NB4 (cell line): ENCODE results near the gene UST.

Experiments
- DNase-seq: peaks from one replicate; pipeline ENCODE4 v3.0.0; 2010; ENCODE audit warnings: low read depth
- H3K4me3 ChIP-seq: one replicate; pipeline ENCODE4 v1.5.1; 2011; ENCODE audit warnings: mild to moderate bottlenecking, low read depth, low read length, moderate library complexity
- MYC ChIP-seq: IDR thresholded peaks from 2 replicates; pipeline ENCODE4 v1.6.1; 2011; ENCODE audit warnings: low read depth, low read length
- POLR2A ChIP-seq: IDR thresholded peaks from 2 replicates; pipeline ENCODE4 v1.6.1; 2011; ENCODE audit warnings: mild to moderate bottlenecking; ENCODE audit not compliant: insufficient read length; ENCODE audit errors: extremely low read depth
- TF ChIP-seq, protein P1 (sequence below): IDR thresholded peaks from 2 replicates; pipeline ENCODE4 v1.6.1; 2011; ENCODE audit warnings: low read depth, low read length
- TF ChIP-seq, protein P2 (sequence below): IDR thresholded peaks from one replicate; pipeline ENCODE4 v1.5.1; 2012; ENCODE audit warnings: low read depth, low read length

UST gene

DNA sequence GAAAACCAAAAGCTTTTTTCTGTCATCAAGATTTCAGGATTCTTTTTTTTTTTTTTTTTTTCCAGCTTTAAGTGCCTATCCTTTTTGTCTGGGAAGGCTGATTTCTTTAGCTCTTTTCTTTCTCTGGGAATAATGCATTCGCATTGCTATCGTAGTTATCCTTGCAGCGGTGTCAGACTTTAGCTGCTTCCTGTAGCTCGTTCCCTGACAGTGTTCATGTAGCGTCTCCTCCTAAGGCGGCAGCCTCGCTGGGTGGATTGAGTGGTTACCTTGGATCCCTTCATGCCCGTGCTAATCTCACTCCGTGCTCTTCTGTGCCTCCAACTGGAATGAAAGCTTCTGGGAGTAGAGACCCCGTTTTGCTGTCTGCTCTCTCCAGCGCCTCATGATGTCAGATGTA lies 43.1 kb downstream of the UST start:
- TF ChIP-seq MYC (no peak), POLR2A (no peak)
- TF ChIP-seq, protein P1, sequence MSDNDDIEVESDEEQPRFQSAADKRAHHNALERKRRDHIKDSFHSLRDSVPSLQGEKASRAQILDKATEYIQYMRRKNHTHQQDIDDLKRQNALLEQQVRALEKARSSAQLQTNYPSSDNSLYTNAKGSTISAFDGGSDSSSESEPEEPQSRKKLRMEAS = no peak
- TF ChIP-seq, protein P2, sequence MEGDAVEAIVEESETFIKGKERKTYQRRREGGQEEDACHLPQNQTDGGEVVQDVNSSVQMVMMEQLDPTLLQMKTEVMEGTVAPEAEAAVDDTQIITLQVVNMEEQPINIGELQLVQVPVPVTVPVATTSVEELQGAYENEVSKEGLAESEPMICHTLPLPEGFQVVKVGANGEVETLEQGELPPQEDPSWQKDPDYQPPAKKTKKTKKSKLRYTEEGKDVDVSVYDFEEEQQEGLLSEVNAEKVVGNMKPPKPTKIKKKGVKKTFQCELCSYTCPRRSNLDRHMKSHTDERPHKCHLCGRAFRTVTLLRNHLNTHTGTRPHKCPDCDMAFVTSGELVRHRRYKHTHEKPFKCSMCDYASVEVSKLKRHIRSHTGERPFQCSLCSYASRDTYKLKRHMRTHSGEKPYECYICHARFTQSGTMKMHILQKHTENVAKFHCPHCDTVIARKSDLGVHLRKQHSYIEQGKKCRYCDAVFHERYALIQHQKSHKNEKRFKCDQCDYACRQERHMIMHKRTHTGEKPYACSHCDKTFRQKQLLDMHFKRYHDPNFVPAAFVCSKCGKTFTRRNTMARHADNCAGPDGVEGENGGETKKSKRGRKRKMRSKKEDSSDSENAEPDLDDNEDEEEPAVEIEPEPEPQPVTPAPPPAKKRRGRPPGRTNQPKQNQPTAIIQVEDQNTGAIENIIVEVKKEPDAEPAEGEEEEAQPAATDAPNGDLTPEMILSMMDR = no peak
- DNase-seq = no peak
- H3K4me3 ChIP-seq = no peak overlapping the region

DNA sequence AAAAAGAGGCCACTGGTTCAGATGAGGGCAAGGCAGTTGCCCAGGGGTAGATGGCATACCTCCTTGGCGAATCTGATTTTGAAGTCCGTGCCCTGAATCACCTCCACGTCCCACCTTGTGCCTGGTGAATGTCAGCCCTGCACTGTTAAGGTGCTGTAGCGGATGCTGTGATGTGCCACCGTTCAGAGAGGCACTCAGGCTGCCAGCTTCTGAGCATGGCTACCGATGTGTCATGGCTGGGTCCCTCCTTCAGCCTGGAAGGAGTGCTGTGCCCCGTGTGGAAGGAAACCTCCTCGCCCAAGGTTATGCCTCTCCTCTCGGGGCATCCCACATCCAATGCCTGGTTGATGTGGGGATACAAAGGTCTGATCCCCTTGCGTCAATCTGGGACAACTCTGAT lies 43.6 kb downstream of the UST start:
- TF ChIP-seq, protein P1 = no peak
- TF ChIP-seq, protein P2 = no peak
- no peak for TF ChIP-seq POLR2A
- TF ChIP-seq MYC = no peak
- DNase-seq = no peak
- no peak overlapping the region for H3K4me3 ChIP-seq

DNA sequence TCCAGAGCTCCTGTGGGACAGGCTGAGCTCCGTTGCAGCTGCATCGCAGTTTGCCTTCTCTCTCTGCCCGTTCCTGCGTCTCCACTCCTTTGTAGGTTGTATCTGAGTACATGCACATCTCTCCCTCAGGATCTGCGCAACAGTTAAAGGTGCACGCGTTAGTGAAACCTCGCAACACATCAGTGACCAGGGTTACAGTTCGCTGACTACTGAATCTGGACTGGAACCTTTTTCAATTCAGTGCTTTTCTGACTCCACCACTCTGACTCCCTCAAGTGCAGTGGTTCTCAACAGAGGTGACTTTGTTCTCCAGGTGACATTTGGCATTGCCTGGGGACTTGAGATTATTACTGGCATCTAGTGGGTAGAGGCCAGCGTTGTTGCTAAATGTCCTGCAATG lies 44.0 kb downstream of the UST start:
- TF ChIP-seq, protein P2 = no peak
- TF ChIP-seq POLR2A = no peak
- TF ChIP-seq, protein P1 = no peak
- no peak for TF ChIP-seq MYC
- no peak overlapping the region for H3K4me3 ChIP-seq
- no peak for DNase-seq

DNA sequence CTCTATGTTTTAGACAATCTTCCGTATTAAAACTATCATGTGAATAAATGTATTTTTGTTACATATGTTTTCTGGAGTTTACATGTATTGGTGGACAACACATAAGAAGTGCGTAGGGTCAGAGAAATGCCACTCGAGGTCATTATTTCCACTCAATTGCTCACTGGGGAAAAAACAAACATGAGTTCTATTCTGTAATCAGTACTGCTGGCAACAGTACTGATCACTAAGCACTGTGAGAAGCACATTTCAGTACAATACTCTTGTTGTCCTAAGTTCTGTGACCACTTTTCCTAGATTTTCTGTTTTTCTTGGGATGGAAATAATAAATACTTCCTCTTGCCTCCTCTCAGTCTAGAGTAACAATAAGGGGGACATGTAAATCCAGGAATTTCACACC lies 44.5 kb downstream of the UST start:
- TF ChIP-seq, protein P2 = no peak
- TF ChIP-seq POLR2A (no peak), MYC (no peak)
- TF ChIP-seq, protein P1 = no peak
- no peak for DNase-seq
- H3K4me3 ChIP-seq = no peak overlapping the region

DNA sequence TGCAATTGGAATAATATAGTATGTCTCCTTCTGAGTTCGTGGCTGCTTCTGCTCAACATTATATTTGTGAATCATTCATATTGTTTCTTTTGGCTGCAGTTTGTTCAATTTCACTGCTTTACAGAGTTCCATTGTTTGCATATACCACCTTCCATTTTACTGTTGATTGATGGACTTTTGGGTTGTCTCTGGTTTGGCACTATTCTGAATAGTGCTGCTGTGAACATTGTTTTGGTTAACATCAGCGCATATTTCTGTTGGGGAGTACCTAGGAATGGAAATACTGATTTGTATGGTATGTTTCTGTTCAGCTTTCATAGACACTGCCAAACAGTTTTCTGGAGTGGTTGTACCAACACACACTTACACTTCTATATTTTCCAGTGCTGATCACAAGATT lies 46.9 kb downstream of the UST start:
- TF ChIP-seq, protein P1 = no peak
- no peak for TF ChIP-seq MYC
- TF ChIP-seq, protein P2 = no peak
- no peak for DNase-seq

DNA sequence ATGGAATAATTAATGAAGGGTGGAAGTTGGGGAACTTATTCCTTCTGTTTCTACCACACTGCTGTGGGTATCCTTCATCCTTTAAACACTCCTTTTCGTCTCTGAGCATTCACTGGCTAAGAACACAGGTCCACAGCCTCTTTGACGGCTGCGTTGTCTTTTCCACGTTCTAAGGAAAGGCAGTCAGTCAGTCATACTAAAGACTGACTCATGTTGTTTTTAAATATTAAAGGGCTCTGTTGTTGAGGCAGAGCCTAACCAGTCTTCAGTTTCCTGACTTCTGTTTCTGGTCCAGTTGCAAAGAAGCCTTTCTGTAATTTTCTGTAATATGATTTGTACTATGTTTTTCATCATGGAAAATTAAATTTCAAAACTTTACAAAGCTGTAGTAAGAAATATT lies 48.0 kb downstream of the UST start:
- TF ChIP-seq POLR2A = no peak
- TF ChIP-seq, protein P2 = no peak
- no peak for DNase-seq
- H3K4me3 ChIP-seq = no peak overlapping the region

More for the DNA sequence above, 46.9 kb downstream of the UST start:
- H3K4me3 ChIP-seq = no peak overlapping the region
